SU-DHL-6 (cell line): ENCODE measurements around the gene BCL6.

Experiments used
- H2AFZ ChIP-seq: fragments of 200-600 bp; sonication (generic); 2 replicates; pipeline ENCODE4 v1.6.1; 2014; ENCODE audit warnings: low read depth, mild to moderate bottlenecking, moderate library complexity, mixed read lengths, antibody characterized with exemption, low read length; ENCODE audit not compliant: severe bottlenecking
- H3F3A ChIP-seq: fragments of 200-600 bp; shearing (Covaris generic); 2 replicates; pipeline ENCODE4 v1.6.0; 2016; ENCODE audit warnings: antibody characterized with exemption, mild to moderate bottlenecking; ENCODE audit not compliant: insufficient read depth
- H3K27ac ChIP-seq: fragments of 200-600 bp; sonication (generic); 2 replicates; pipeline ENCODE4 v1.5.1; 2016; ENCODE audit warnings: low read depth, mild to moderate bottlenecking, low read length, moderate library complexity, mixed read lengths
- H3K27me3 ChIP-seq: fragments of 200-600 bp; sonication (generic), shearing (Covaris generic); 2 replicates; pipeline ENCODE4 v1.6.0; 2014; ENCODE audit warnings: mild to moderate bottlenecking, low read length
- H3K36me3 ChIP-seq: fragments of 200-600 bp; sonication (generic); 2 replicates; pipeline ENCODE4 v1.6.1; 2014; ENCODE audit warnings: mild to moderate bottlenecking, low read length, mixed read lengths
- H3K4me2 ChIP-seq: fragments of 300-600, 200-600 bp; shearing (Covaris generic), sonication (generic); 2 replicates; pipeline ENCODE4 v1.6.0; 2014; ENCODE audit warnings: low read length, low read depth, mild to moderate bottlenecking; ENCODE audit not compliant: poor library complexity, severe bottlenecking
- H3K4me3 ChIP-seq: fragments of 200-600 bp; sonication (generic); 2 replicates; pipeline ENCODE4 v1.5.1; 2014; ENCODE audit warnings: antibody characterized with exemption, low read length, mild to moderate bottlenecking, mixed read lengths; ENCODE audit not compliant: insufficient read depth, poor library complexity, severe bottlenecking
- H3K79me2 ChIP-seq: fragments of 200-600 bp; sonication (generic); 2 replicates; pipeline ENCODE4 v1.6.1; 2014; ENCODE audit warnings: mild to moderate bottlenecking, low read length, moderate library complexity; ENCODE audit not compliant: insufficient read depth
- H3K9ac ChIP-seq: fragments of 200-600 bp; sonication (generic); 2 replicates; pipeline ENCODE4 v1.7.0; 2014; ENCODE audit warnings: mild to moderate bottlenecking, low read length
- H3K9me2 ChIP-seq: fragments of 200-600 bp; sonication (generic); replicated peaks from 2 replicates; pipeline ENCODE4 v1.6.1; 2014; ENCODE audit warnings: low read length; ENCODE audit not compliant: insufficient read depth
- H3K9me3 ChIP-seq: fragments of 200-600 bp; sonication (generic); 2 replicates; pipeline ENCODE4 v1.6.1; 2014; ENCODE audit warnings: low read length, mixed read lengths; ENCODE audit not compliant: insufficient read depth
- H4K20me1 ChIP-seq: fragments of 200-600 bp; sonication (generic); 2 replicates; pipeline ENCODE4 v1.6.1; 2014; ENCODE audit warnings: low read depth, mild to moderate bottlenecking, antibody characterized with exemption, low read length, moderate library complexity, mixed read lengths
- EZH2phosphoT487 ChIP-seq: fragments of 200-600 bp; sonication (generic), shearing (Covaris generic); conservative IDR thresholded peaks from 2 replicates; pipeline ENCODE4 v1.6.1; 2018; ENCODE audit warnings: mild to moderate bottlenecking, antibody characterized with exemption, low read length, moderate library complexity, mixed read lengths
- TF ChIP-seq, protein P1 (sequence below): fragments of 200-600 bp; sonication (generic); IDR thresholded peaks from one replicate; pipeline ENCODE4 v1.5.1; 2017; ENCODE audit warnings: antibody characterized with exemption, mild to moderate bottlenecking, low read length, moderate library complexity; ENCODE audit not compliant: insufficient read depth, poor library complexity, severe bottlenecking

The BCL6 gene

DNA sequence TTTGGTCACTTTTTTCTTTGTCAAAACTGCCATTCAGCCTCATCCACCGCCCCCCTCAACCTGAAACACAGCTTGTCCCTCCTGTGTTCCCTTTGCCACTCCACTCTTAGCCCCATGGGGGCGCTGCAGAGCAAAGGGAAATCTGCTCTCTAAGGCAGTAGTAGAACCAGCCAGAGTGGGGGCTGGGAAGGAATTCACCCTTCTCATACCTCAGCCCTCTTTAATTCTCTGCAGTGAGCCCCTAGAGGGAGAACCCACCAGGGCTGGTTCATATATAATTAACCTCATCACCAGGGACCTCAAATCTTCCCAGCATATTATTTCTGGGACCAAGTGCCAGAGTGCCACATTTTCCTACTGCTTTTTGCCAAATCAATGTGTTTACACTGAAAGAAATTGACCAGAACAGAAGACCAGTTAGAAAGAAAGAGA, 2.8 kb upstream of the BCL6 start:
- no peak overlapping the region for H2AFZ ChIP-seq

DNA sequence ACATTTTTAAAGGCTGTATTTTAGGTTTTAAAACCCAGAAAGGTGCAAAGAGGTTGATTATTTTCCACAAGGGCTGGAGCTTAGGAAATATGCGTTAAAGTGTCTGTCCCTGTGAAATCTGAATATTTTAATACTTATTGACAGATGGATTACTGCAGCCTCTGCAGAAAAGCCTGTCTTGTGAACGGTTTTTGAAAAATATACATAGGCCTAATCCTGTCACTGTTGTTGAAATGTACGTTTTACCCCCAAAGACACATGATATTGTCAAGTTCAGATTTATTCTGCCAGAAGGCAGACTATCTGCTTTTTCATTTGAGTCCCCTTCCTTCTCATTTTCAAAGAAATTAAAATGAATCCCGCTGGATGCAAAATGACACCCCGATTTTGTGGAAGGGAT, 2.2 kb upstream of the BCL6 start:
- Histone ChIP-seq H2AFZ (no peak overlapping the region), H3K36me3 (peaks cover 16% of the 10 kb centered on the region), H4K20me1 (no peaks in the 10 kb centered on the region), H3K9me2 (no peaks in the 10 kb centered on the region), H3K9me3 (no peaks in the 10 kb centered on the region), H3K4me3 (peak overlapping the region; percentile 43), H3F3A (peaks cover 72% of the 10 kb centered on the region), H3K9ac (peak overlapping the region; percentile 99), H3K27me3 (no peaks in the 10 kb centered on the region), H3K79me2 (peaks cover 45% of the 10 kb centered on the region), H3K4me2 (peak overlapping the region; percentile 97), H3K27ac (peak overlapping the region; percentile 92)
- no peak for TF ChIP-seq EZH2phosphoT487
- TF ChIP-seq, protein P1, sequence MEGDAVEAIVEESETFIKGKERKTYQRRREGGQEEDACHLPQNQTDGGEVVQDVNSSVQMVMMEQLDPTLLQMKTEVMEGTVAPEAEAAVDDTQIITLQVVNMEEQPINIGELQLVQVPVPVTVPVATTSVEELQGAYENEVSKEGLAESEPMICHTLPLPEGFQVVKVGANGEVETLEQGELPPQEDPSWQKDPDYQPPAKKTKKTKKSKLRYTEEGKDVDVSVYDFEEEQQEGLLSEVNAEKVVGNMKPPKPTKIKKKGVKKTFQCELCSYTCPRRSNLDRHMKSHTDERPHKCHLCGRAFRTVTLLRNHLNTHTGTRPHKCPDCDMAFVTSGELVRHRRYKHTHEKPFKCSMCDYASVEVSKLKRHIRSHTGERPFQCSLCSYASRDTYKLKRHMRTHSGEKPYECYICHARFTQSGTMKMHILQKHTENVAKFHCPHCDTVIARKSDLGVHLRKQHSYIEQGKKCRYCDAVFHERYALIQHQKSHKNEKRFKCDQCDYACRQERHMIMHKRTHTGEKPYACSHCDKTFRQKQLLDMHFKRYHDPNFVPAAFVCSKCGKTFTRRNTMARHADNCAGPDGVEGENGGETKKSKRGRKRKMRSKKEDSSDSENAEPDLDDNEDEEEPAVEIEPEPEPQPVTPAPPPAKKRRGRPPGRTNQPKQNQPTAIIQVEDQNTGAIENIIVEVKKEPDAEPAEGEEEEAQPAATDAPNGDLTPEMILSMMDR: no peak

More for the DNA sequence above, 2.8 kb upstream of the BCL6 start:
- Histone ChIP-seq H3K27me3 (no peaks in the 10 kb centered on the region), H3K9ac (peak overlapping the region; percentile 99), H3K4me3 (peak overlapping the region; percentile 43), H3K9me2 (no peaks in the 10 kb centered on the region), H3K27ac (peak overlapping the region; percentile 92), H3K36me3 (peaks cover 10% of the 10 kb centered on the region), H4K20me1 (no peaks in the 10 kb centered on the region), H3F3A (peaks cover 67% of the 10 kb centered on the region), H3K79me2 (peaks cover 40% of the 10 kb centered on the region), H3K9me3 (no peaks in the 10 kb centered on the region), H3K4me2 (peak overlapping the region; percentile 97)
- TF ChIP-seq, protein P1: peak; percentile 96
- TF ChIP-seq EZH2phosphoT487: no peak

DNA sequence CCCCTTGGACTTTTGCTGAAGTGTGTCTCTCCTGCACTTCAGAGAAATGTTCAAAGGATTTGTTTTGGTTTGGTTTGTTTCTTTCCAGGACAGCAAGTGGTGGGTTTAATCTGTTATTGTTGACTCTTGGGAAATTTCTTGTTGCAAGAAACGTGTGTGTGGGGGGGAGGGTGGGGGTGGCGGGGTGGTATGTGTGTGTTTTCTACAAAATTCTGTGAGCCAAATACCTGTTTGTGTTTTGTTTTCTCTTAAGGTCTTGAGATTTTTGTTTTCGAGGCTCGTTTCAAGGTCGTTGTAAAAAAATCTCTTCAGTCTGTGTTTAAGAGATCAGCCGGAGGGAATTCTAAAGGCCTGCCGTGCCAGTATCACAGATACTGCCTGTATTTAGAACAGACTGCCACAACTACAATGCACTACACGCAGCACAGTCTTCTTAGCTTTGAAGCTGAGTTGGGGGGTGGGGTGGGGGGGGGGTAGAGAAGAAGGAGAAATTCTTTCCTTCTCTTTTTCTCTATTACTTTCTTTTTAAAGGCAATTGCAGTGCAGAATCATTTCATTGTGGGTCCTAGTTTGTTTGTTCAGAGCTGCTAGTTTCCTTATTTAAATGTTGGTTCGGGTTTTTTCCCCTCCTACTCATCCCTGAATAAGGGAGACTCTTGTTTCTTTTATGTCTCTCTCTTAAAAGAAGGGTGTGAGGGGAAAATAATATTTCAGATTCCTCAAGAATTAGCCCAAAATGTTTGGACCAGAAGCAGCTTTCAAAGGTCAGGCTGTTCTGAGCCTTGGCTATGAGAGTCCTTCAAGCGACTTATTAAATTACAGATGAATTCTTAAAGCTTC, 1.4 kb upstream of the BCL6 start:
- Histone ChIP-seq H3K27ac (peak overlapping the region; percentile 92), H3K9ac (peak overlapping the region; percentile 99), H3K9me2 (no peaks in the 10 kb centered on the region), H3K4me2 (peak overlapping the region; percentile 97), H3K36me3 (peaks cover 16% of the 10 kb centered on the region), H3K9me3 (no peaks in the 10 kb centered on the region), H3K4me3 (peak overlapping the region; percentile 99), H2AFZ (no peak overlapping the region), H3K79me2 (peaks cover 54% of the 10 kb centered on the region), H3K27me3 (no peaks in the 10 kb centered on the region), H3F3A (peaks cover 81% of the 10 kb centered on the region), H4K20me1 (no peaks in the 10 kb centered on the region)
- TF ChIP-seq EZH2phosphoT487: no peak
- TF ChIP-seq, protein P1: no peak
